ENCODE data around the gene GFPT2.

- TF ChIP-seq, protein P1, sequence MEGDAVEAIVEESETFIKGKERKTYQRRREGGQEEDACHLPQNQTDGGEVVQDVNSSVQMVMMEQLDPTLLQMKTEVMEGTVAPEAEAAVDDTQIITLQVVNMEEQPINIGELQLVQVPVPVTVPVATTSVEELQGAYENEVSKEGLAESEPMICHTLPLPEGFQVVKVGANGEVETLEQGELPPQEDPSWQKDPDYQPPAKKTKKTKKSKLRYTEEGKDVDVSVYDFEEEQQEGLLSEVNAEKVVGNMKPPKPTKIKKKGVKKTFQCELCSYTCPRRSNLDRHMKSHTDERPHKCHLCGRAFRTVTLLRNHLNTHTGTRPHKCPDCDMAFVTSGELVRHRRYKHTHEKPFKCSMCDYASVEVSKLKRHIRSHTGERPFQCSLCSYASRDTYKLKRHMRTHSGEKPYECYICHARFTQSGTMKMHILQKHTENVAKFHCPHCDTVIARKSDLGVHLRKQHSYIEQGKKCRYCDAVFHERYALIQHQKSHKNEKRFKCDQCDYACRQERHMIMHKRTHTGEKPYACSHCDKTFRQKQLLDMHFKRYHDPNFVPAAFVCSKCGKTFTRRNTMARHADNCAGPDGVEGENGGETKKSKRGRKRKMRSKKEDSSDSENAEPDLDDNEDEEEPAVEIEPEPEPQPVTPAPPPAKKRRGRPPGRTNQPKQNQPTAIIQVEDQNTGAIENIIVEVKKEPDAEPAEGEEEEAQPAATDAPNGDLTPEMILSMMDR (IDR thresholded peaks at IDR 0.05), result no peak
- no peak for TF ChIP-seq POLR2A (IDR thresholded peaks at IDR 0.05)
Measured at GRCh38 chr5:180394031-180394636, 41.0 kb upstream of the GFPT2 start.
